ENCODE results near the gene KMT5B.

KMT5B gene

GRCh38 chr11:68213135-68213515, at the start of gene KMT5B:
Gene KMT5B (minus strand): TSS chr11:68213296. CDS start chr11:68190076, 23,220 bp downstream.
- TF ChIP-seq GATA3 (IDR thresholded peaks at IDR 0.05; ENCODE audit: low read depth, low read length): no peak
- no peak for TF ChIP-seq GATA2 (IDR thresholded peaks at IDR 0.05; ENCODE audit: low read depth, low read length)

DNA sequence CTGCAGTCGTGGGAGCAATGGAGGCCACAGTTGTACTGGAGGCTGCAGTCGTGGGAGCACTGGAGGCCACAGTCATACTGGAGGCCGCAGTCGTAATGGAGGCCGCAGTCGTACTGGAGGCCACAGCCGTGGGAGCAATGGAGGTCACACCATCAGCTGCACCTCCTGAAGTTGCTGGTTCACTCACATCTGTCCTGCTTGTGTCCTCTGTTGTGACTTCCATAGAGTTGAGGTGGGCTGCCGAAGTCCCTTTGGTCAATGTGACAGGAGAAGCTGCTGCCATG, 49.4 kb upstream of the KMT5B start:
- TF ChIP-seq GATA3 (IDR thresholded peaks at IDR 0.05; ENCODE audit: low read depth, low read length): no peak
- no peak for TF ChIP-seq GATA2 (IDR thresholded peaks at IDR 0.05; ENCODE audit: low read depth, low read length)

DNA sequence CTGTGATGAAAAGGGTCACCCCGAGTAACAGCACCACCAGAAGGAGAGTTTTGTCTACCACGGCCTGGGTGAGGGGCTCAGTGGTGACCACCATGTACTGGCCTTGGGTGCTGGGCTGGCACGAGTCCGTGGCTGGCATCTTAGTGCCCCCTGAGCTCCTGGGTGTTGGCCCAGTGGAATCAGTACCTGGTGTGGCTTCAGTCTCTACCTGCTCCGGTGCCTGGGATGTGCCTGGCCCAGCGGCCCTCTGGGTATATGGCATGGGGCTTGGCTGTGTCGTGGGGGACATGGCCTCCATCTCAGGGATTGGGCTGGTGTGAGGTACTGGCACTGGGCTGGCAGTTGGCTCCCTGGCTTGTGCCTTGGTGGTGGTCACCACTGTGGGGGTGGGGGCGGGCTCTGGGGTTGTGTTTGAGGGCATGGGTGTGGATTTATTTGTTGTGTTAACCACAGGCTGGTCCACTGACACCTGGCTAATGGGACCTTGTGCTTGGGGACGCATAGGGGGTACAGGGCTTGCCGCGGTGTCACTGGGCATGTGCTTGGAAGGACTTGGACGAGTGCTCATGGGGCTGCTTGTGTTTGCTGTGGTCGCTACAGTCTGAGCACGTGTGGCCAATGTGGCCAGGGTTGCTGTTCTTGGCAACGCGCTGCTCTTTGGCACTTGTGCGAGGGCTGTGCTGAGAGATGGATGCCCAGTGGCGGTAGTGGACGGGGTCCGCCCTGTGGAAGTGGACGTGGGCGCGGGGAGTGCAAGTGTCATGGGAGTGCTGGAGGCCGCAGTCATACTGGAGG, 48.9 kb upstream of the KMT5B start:
- TF ChIP-seq GATA2 (IDR thresholded peaks at IDR 0.05; ENCODE audit: low read depth, low read length) (no peak), GATA3 (IDR thresholded peaks at IDR 0.05; ENCODE audit: low read depth, low read length) (no peak)

DNA sequence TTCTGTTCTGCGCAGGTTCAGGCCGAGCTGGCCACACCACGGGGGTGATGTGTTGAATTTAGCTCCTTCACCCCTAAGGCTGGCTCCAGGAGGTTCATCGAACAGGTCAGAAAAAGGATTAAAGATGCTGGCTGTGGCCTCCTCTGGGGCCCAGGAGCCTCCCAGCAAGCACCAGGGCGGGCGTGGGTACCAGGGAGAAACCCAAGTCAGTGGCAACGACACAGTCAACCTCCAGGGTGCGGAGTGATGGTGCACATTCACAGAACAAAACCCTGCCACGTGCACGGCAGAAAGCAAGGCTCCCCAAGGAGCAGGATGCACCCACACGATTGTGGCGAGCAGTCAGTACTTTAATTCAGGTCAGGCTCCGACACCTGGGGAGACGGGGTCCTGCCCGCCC, 47.9 kb upstream of the KMT5B start:
- TF ChIP-seq GATA3 (IDR thresholded peaks at IDR 0.05; ENCODE audit: low read depth, low read length) (no peak), GATA2 (IDR thresholded peaks at IDR 0.05; ENCODE audit: low read depth, low read length) (no peak)

DNA sequence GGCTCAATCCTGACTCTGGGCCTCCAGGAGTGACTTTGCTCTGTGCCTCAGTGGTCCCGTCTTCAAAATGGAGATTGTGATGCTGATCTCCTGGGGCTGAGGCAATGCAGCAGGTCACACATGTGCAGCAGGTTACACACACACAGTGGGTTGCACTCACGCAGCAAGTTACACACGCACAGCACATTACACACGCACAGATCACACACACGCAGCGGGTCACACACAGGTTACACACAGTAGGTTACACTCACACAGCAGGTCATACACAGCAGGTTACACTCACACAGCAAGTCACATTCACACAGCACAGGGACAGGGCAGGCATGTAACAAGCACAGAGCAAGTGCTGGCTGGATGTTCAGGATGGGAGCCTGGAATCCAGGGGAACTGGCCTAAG, 47.4 kb upstream of the KMT5B start:
- TF ChIP-seq GATA2 (IDR thresholded peaks at IDR 0.05; ENCODE audit: low read depth, low read length) (no peak), GATA3 (IDR thresholded peaks at IDR 0.05; ENCODE audit: low read depth, low read length) (no peak)

DNA sequence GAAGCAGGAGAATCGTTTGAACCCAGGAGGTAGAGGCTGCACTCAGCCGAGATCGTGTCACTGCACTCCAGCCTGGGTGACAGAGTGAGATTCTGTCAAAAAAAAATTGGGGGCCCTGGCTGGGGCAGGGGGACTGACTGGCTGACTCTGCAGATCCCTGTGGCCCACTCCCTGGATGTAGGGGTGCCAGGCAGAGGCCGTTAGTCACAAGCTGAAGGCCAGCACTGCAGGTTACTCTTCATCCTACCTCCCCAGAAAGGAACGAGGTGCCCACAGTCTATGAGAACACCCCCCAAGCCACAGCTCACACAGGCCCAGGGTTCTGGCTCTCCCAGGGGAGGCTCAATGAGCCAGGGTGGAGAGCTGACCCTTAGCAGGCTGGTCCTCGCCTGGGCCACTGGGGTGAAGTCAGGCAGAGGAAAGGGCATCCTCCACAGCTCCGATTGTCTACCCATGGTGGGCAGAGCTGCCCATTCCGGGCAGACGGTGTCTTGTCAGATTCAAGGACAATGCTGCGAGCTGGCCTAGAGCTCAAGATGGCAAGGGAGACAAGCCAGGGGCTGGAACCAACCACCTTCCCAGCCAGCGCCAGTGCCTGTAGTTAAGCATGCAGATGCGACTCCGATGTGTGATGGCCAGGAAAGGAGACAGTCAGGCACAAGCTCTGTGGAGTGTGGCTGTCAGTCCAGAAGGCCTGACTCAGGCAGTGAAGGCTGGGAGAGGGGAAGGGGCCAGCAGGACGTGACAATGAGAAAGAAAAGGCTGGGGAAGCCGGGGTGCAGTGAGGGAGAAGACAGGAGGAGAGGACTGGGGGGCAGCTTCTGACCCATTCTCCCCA, 46.2 kb upstream of the KMT5B start:
- TF ChIP-seq GATA2 (IDR thresholded peaks at IDR 0.05; ENCODE audit: low read depth, low read length): no peak
- TF ChIP-seq GATA3 (IDR thresholded peaks at IDR 0.05; ENCODE audit: low read depth, low read length): no peak

GRCh38 chr11:68258363-68258765, 45.3 kb upstream of the KMT5B start:
- TF ChIP-seq GATA2 (IDR thresholded peaks at IDR 0.05; ENCODE audit: low read depth, low read length): no peak
- TF ChIP-seq GATA3 (IDR thresholded peaks at IDR 0.05; ENCODE audit: low read depth, low read length): no peak

GRCh38 chr11:68257477-68258362, 44.6 kb upstream of the KMT5B start:
- TF ChIP-seq GATA2 (IDR thresholded peaks at IDR 0.05; ENCODE audit: low read depth, low read length) (no peak), GATA3 (IDR thresholded peaks at IDR 0.05; ENCODE audit: low read depth, low read length) (no peak)

GRCh38 chr11:68256331-68256741, 43.2 kb upstream of the KMT5B start:
- TF ChIP-seq GATA3 (IDR thresholded peaks at IDR 0.05; ENCODE audit: low read depth, low read length) (no peak), GATA2 (IDR thresholded peaks at IDR 0.05; ENCODE audit: low read depth, low read length) (no peak)

- TF ChIP-seq GATA2 (IDR thresholded peaks at IDR 0.05; ENCODE audit: low read depth, low read length) (no peak), GATA3 (IDR thresholded peaks at IDR 0.05; ENCODE audit: low read depth, low read length) (no peak)
Measured at GRCh38 chr11:68255526-68255925, 42.4 kb upstream of the KMT5B start.

- no peak for TF ChIP-seq GATA2 (IDR thresholded peaks at IDR 0.05; ENCODE audit: low read depth, low read length)
Measured at GRCh38 chr11:68254421-68254820, 41.3 kb upstream of the KMT5B start.

- TF ChIP-seq GATA3 (IDR thresholded peaks at IDR 0.05; ENCODE audit: low read depth, low read length) (no peak), GATA2 (IDR thresholded peaks at IDR 0.05; ENCODE audit: low read depth, low read length) (no peak)
Measured at GRCh38 chr11:68251765-68252164, 38.7 kb upstream of the KMT5B start.

- no peak for TF ChIP-seq GATA2 (IDR thresholded peaks at IDR 0.05; ENCODE audit: low read depth, low read length)
Measured at GRCh38 chr11:68242616-68243015, 29.5 kb upstream of the KMT5B start.

DNA sequence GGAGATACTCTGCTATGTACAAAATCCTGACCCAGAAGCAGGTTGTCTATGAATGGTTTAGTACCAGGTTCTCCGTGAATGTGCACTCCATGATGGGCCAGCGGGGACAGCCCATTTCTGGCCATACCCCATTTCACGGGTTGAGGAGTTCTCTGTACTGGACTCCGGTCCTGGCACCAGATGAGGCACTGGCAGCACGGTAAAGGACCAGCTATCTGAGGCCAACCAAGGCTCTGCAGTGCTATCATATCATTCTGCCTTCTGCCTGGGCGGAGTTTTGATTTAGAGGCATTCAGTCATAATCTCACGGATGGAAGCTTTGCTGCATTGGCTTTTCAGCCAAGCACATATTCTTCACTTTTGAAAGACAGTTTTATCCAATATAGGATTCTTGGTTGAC, 18.5 kb upstream of the KMT5B start:
- no peak for TF ChIP-seq GATA3 (IDR thresholded peaks at IDR 0.05; ENCODE audit: low read depth, low read length)
- TF ChIP-seq GATA2 (IDR thresholded peaks at IDR 0.05; ENCODE audit: low read depth, low read length): no peak
